ENCODE results near the gene TGFB1.

The TGFB1 gene

DNA sequence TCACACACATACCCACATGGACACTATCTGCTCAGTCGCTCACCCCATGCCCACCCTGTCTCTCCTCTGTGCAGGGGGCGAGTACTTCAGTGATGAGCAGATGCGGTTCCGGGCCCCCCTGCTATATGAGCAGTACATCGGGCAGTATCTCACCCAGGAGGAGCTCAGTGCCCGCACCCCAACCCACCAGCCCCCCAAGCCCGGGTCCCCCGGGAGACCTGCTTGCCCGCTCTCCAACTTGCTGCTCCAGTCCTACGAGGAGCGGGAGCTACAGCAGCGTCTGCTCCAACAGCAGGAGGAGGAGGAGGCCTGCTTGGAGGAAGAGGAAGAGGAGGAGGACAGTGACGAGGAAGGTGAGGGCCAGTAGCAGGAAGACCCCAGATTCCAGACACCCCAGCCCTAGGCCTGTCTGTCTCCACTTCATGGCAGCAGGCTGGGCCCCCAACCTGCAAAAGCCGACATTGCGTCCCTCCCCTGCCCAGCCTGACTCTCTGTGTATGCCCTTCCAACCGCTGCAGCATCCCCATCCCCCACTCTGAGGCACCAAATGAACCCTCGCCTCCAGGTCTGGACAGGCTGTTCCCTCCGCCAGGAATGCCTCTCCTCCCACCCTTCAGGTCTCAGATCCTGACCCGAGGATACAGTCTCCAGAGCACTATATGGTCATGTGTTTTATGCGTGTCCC, 34.1 kb downstream of the TGFB1 start:
- DNase-seq: no peak

DNA sequence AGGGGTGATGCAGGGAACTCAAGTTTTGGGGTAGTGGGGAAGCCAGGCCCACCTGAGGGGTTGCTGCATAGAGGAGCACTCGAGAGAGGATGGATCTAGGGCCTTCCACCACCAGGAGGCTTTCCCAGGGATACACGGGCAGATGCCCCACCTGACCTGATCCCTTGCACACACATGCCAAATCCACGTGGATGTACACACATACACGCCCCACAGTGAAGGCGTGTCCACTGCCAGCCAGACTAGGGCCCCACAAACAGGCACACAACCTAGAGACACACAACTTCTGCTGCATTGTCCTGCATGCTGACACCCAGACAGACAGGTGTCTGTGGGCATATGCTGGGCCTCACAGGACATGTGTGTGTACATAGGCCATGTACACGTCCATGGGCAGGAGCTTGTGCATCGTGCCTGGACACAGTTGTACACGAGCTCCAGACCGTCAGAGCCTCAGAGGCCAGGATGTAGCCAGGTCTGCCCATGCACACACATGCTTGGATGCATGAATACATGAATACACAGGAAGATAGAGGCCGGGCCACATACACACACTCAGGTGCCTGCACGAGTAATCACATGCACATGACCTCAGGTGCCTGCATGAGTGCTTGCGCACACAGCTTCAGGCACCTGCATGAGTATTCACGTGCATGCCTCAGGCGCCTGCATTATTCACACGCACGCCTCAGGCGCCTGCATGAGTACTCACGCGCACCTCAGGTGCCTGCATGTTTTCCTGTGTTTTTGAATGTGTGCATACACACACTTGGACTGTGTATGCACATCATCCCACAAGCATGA, 34.8 kb downstream of the TGFB1 start:
- DNase-seq: no peak

- no peak for DNase-seq
These were observed 37.3 kb downstream of the TGFB1 start for GRCh38 chr19:41316306-41316920.

- no peak for DNase-seq
These were observed 42.1 kb downstream of the TGFB1 start for GRCh38 chr19:41311613-41312012.

DNA sequence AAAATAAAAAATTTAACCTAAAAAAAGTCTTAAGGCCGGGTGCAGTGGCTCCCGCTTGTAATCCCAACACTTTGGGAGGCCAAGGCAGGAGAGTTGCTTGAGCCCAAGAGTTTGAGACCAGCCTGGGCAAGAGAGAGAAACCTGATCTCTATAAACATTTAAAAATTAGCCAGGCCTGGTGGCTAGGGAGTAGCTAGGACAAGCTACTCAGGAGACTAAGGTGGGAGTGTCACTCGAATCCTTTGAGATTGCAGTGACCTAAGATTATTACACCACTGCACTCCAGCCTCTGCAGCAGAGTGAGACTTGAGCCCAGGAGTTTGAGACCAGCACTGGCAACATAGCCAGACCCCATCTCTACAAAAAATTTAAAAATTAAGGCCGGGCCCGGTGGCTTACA, 42.6 kb downstream of the TGFB1 start:
- no peak for DNase-seq

GRCh38 chr19:41310033-41310831, 43.5 kb downstream of the TGFB1 start, which contains the start of gene CCDC97:
Gene CCDC97 (plus strand): TSS chr19:41310172. CDS start chr19:41310311, 139 bp downstream.
- DNase-seq: peak; percentile 85

DNA sequence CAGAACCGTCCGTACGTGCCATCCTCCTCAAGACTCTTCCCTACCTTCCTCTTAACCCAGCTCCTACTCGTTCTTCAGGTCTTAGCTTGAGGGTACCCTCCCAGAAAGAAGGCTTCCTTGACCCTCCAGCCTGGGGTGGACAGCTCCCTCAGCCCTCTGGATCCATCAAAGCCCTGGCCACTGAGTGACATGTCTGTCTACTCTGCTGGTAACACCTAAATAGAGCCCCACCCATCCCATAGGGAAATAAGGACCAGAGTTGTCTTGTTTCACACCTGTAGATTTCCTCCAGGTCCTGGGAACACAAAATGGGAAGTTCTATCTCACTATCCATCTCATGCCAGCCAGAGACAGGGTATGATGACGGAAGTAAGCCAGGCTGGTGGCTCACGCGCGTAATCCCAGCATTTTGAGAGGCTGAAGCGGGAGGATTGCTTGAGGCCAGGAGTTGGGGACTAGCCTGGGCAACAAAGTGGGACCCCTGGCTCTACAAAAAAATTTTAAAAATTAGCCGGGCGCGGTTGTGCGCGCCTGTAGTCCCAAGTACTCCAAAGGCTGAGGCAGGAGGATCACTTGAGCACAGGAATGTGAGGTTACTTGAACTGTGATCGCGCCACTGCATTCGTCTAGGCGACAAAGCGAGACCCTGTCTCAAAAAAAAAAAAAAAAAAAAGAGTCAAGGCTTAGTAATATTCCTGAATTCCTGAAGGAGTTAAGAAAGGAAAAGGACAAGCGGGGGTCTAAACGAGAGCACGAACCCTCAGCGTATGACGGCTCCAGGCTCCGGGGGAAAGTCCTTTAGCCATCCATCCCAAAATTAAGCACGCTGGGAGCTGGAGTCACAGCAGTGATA, 44.3 kb downstream of the TGFB1 start:
- DNase-seq: no peak

DNA sequence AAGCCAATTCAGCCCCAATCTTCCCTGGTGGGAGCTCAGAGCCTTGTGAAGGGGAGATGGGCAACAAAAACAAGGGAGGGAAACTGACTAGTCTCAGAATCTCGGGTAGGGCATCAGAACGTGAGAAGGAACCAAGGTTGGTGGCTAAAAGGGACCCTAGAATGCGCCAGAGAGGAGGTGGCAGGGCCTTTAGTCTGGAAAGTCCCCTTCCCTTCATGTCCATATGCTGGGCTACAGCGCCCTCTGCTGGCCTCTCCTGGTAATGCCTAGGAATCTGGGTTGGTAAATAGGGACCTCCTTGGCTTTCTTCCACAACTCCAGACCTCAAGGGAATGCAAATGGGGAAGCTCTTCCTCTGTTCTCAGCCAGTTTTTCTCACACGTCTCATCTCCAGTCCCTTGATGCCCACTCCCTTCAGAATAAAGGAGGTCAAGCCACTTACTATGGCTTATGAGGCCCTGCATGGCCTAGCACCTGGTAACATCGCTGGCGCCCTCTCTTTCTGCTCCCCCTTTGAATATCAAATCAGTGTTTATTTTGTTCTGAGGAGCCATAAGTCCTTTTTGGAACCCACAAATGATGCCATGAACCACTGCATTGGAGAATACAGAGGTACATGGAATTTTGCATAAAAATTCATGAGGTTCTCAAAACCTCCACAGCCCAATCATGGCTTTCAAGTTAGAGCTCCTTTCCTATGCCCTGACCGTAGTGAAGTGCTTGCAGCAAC, 45.1 kb downstream of the TGFB1 start:
- DNase-seq: peak; percentile 86

GRCh38 chr19:41307954-41308449, 45.7 kb downstream of the TGFB1 start:
- no peak for DNase-seq

DNA sequence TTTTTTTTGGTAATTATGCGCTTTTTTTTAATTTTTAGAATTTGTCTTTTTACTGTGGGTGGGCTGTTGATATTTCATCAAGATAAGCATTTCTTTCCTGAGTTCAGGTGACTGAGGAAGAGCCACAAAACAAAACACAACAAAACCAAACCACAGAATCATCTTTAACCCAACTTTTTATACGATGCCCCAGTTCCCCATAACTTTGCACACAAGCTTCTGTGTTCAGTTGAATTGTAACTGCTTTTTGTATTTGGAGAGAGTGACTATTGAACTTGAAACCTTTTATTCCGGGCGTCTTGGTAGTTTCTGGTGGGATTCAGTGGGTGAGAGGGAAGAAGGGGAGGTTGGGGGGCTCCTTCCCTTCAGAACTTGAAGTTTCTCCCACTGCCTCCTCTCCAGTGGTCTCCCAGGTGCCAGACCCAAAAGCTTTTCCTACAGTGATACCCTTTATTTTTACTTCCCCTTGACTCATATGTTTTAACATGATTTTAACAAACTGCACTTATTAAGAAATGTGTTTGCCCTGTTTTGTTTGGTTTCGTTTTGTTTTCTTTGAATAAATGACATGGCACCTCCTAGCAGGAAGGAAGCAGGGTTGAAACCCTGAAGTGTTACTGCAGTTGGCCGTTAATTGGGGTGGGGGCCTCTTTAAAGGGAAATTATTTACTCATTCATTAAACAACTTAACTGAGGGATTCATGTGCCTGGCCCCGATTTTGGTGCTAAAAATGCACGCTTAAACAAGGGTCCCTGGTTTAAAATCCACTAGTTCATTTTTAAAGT, 46.4 kb downstream of the TGFB1 start:
- DNase-seq: no peak

DNA sequence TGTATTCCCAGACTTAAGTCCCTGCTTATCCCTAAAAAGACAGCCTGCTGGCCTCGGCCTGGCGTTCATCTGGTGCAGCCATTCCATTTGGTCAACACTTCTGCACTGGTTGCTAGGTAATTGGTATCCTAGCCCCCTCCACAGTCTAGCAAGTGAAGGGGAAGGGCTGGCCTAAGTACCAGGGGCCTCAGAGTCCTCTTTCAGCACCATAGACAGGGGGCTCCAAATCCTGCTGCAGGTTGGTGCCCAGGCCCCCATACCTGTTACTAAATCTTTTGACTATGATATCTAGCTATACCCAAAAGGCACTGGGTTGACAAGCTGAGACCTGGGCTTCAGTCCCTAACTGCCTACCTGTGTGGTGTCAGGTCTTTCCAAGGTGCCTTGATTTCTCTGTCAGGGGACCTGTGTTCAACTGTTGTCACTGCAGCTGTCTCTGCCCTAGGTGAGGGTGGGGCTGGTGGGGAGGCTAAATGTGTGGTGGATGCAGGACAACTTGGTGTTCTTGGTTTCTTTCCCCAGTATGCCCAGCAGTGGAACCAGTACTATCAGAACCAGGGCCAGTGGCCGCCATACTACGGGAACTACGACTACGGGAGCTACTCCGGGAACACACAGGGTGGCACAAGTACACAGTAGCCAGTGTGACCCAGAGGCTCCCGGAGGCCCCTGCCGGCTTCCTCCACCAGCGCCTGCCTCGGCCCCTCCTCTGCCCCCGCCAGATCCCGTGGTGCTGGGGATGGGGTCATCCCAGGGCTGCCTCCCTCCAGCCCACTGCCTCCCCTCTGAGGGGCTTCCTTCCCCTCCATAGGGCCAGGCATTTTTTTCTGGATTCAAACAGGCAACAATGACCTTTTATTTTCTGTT, 47.6 kb downstream of the TGFB1 start:
- DNase-seq: no peak

GRCh38 chr19:41304706-41305483, 48.8 kb downstream of the TGFB1 start:
- DNase-seq: no peak

- no peak for DNase-seq
These were observed 49.8 kb downstream of the TGFB1 start for GRCh38 chr19:41303954-41304353.

GRCh38 chr19:41302624-41303351, 50.9 kb downstream of the TGFB1 start:
- DNase-seq: no peak

GRCh38 chr19:41300555-41300954, 53.2 kb downstream of the TGFB1 start:
- no peak for DNase-seq

- DNase-seq: peak; percentile 39
These were observed 54.0 kb downstream of the TGFB1 start for GRCh38 chr19:41299755-41300089.

GRCh38 chr19:41299046-41299754, 54.5 kb downstream of the TGFB1 start:
- no peak for DNase-seq
